KOPT-K1 (cell line): Measurements from ENCODE around the gene PTPRB.

Source experiments
- H3K27ac ChIP-seq: fragments of 200-600 bp; sonication (generic); 2 replicates; pipeline ENCODE4 v1.5.1; 2016; ENCODE audit warnings: antibody characterized with exemption, mild to moderate bottlenecking, low read depth, low read length; ENCODE audit not compliant: poor library complexity, severe bottlenecking
- H3K36me3 ChIP-seq: fragments of 200-600 bp; sonication (generic); 2 replicates; pipeline ENCODE4 v1.5.1; 2017; ENCODE audit warnings: antibody characterized with exemption, mild to moderate bottlenecking, low read length, moderate library complexity; ENCODE audit not compliant: insufficient read depth
- H3K9me3 ChIP-seq: fragments of 200-600 bp; sonication (generic); 2 replicates; pipeline ENCODE4 v1.5.1; 2017; ENCODE audit warnings: antibody characterized with exemption, low read length, mild to moderate bottlenecking; ENCODE audit not compliant: insufficient read depth, poor library complexity, severe bottlenecking

Gene PTPRB

GRCh38 chr12:70626180-70626579 is 11.0 kb downstream of the PTPRB start:
- Histone ChIP-seq H3K27ac (no peak overlapping the region), H3K9me3 (no peaks in the 10 kb centered on the region), H3K36me3 (no peaks in the 10 kb centered on the region)

GRCh38 chr12:70619471-70620152 is 17.6 kb downstream of the PTPRB start:
- H3K9me3 ChIP-seq: no peaks in the 10 kb centered on the region
- H3K27ac ChIP-seq: no peak overlapping the region
- H3K36me3 ChIP-seq: no peaks in the 10 kb centered on the region

- Histone ChIP-seq H3K36me3 (no peaks in the 10 kb centered on the region), H3K27ac (no peak overlapping the region), H3K9me3 (no peaks in the 10 kb centered on the region)
These were observed 18.9 kb downstream of the PTPRB start for GRCh38 chr12:70618371-70618770.

- no peaks in the 10 kb centered on the region for H3K9me3 ChIP-seq
- H3K36me3 ChIP-seq: no peaks in the 10 kb centered on the region
- no peak overlapping the region for H3K27ac ChIP-seq
These were observed 19.8 kb downstream of the PTPRB start for GRCh38 chr12:70617450-70617849.

- no peaks in the 10 kb centered on the region for H3K9me3 ChIP-seq
- no peaks in the 10 kb centered on the region for H3K36me3 ChIP-seq
- no peak overlapping the region for H3K27ac ChIP-seq
These were observed 21.9 kb downstream of the PTPRB start for GRCh38 chr12:70615174-70615866.

- Histone ChIP-seq H3K9me3 (no peaks in the 10 kb centered on the region), H3K36me3 (no peaks in the 10 kb centered on the region), H3K27ac (no peak overlapping the region)
These were observed 27.3 kb downstream of the PTPRB start for GRCh38 chr12:70609739-70610491.

GRCh38 chr12:70609203-70609602 is 28.0 kb downstream of the PTPRB start:
- Histone ChIP-seq H3K36me3 (no peaks in the 10 kb centered on the region), H3K27ac (no peak overlapping the region), H3K9me3 (no peaks in the 10 kb centered on the region)

- Histone ChIP-seq H3K9me3 (no peaks in the 10 kb centered on the region), H3K36me3 (no peaks in the 10 kb centered on the region), H3K27ac (no peak overlapping the region)
These were observed 29.0 kb downstream of the PTPRB start for GRCh38 chr12:70608184-70608583.

GRCh38 chr12:70607107-70607506 is 30.1 kb downstream of the PTPRB start:
- Histone ChIP-seq H3K27ac (no peak overlapping the region), H3K36me3 (no peaks in the 10 kb centered on the region), H3K9me3 (no peaks in the 10 kb centered on the region)

GRCh38 chr12:70605976-70606375 is 31.3 kb downstream of the PTPRB start:
- Histone ChIP-seq H3K9me3 (no peaks in the 10 kb centered on the region), H3K27ac (no peak overlapping the region), H3K36me3 (no peaks in the 10 kb centered on the region)

GRCh38 chr12:70604662-70605061 is 32.6 kb downstream of the PTPRB start:
- Histone ChIP-seq H3K27ac (no peak overlapping the region), H3K9me3 (no peaks in the 10 kb centered on the region), H3K36me3 (no peaks in the 10 kb centered on the region)

GRCh38 chr12:70603044-70603443 is 34.2 kb downstream of the PTPRB start:
- Histone ChIP-seq H3K36me3 (no peaks in the 10 kb centered on the region), H3K27ac (no peak overlapping the region)

GRCh38 chr12:70598467-70599193 is 38.6 kb downstream of the PTPRB start:
- Histone ChIP-seq H3K27ac (no peak overlapping the region), H3K36me3 (no peaks in the 10 kb centered on the region), H3K9me3 (no peaks in the 10 kb centered on the region)

More at GRCh38 chr12:70603044-70603443, 34.2 kb downstream of the PTPRB start:
- H3K9me3 ChIP-seq: no peaks in the 10 kb centered on the region

- Histone ChIP-seq H3K27ac (no peak overlapping the region), H3K9me3 (no peaks in the 10 kb centered on the region)
These were observed 44.6 kb downstream of the PTPRB start for GRCh38 chr12:70592664-70593063.

More at GRCh38 chr12:70592664-70593063, 44.6 kb downstream of the PTPRB start:
- H3K36me3 ChIP-seq: no peaks in the 10 kb centered on the region
